ENCODE data around the gene PLA2G15.

The PLA2G15 gene

GRCh38 chr16:68232335-68232734, 12.8 kb upstream of the PLA2G15 start:
- H3K27ac ChIP-seq (ENCODE audit: low read depth, low read length) = no peak overlapping the region
- H3K79me2 ChIP-seq (ENCODE audit: insufficient read depth, low read length) = no peaks in the 10 kb centered on the region
- no peak overlapping the region for H3K9ac ChIP-seq (ENCODE audit: low read length)
- H3K36me3 ChIP-seq (ENCODE audit: low read length) = no peaks in the 10 kb centered on the region
- H3K9me2 ChIP-seq (replicated peaks; ENCODE audit: insufficient read depth, low read length) = no peaks in the 10 kb centered on the region
- no peaks in the 10 kb centered on the region for H3K9me3 ChIP-seq (ENCODE audit: insufficient read depth, low read length)
- no peak overlapping the region for H3K4me3 ChIP-seq (ENCODE audit: insufficient read depth, low read length, poor library complexity, severe bottlenecking)
- H3K27me3 ChIP-seq (ENCODE audit: low read length) = no peaks in the 10 kb centered on the region
- H3F3A ChIP-seq (ENCODE audit: insufficient read depth) = peaks cover 14% of the 10 kb centered on the region
- no peak overlapping the region for H3K4me2 ChIP-seq (ENCODE audit: low read depth, low read length, poor library complexity, severe bottlenecking)
- H4K20me1 ChIP-seq (ENCODE audit: low read depth, low read length) = no peaks in the 10 kb centered on the region
- TF ChIP-seq CTCF (IDR thresholded peaks at IDR 0.05; ENCODE audit: insufficient read depth, low read length, poor library complexity, severe bottlenecking) = no peak
- TF ChIP-seq EZH2phosphoT487 (conservative IDR thresholded peaks at IDR 0.05; ENCODE audit: low read length) = no peak
- no peak overlapping the region for H2AFZ ChIP-seq (ENCODE audit: low read depth, low read length, severe bottlenecking)

- Histone ChIP-seq H3K36me3 (ENCODE audit: low read length) (no peaks in the 10 kb centered on the region), H3K9me2 (replicated peaks; ENCODE audit: insufficient read depth, low read length) (no peaks in the 10 kb centered on the region), H3K27ac (ENCODE audit: low read depth, low read length) (no peak overlapping the region), H4K20me1 (ENCODE audit: low read depth, low read length) (no peaks in the 10 kb centered on the region), H3K4me2 (ENCODE audit: low read depth, low read length, poor library complexity, severe bottlenecking) (no peak overlapping the region), H3K79me2 (ENCODE audit: insufficient read depth, low read length) (no peaks in the 10 kb centered on the region), H3K9me3 (ENCODE audit: insufficient read depth, low read length) (no peaks in the 10 kb centered on the region), H3F3A (ENCODE audit: insufficient read depth) (peaks cover 7% of the 10 kb centered on the region; the same call in 1 of the 2 replicates), H2AFZ (ENCODE audit: low read depth, low read length, severe bottlenecking) (no peak overlapping the region), H3K4me3 (ENCODE audit: insufficient read depth, low read length, poor library complexity, severe bottlenecking) (no peak overlapping the region), H3K9ac (ENCODE audit: low read length) (no peak overlapping the region), H3K27me3 (ENCODE audit: low read length) (no peaks in the 10 kb centered on the region)
- TF ChIP-seq EZH2phosphoT487 (conservative IDR thresholded peaks at IDR 0.05; ENCODE audit: low read length) = no peak
Measured at GRCh38 chr16:68233085-68233834, 11.9 kb upstream of the PLA2G15 start.

- Histone ChIP-seq H3K9me3 (ENCODE audit: insufficient read depth, low read length) (no peaks in the 10 kb centered on the region), H3F3A (ENCODE audit: insufficient read depth) (peaks cover 7% of the 10 kb centered on the region; the same call in 1 of the 2 replicates), H3K36me3 (ENCODE audit: low read length) (no peaks in the 10 kb centered on the region), H3K9me2 (replicated peaks; ENCODE audit: insufficient read depth, low read length) (no peaks in the 10 kb centered on the region), H3K79me2 (ENCODE audit: insufficient read depth, low read length) (no peaks in the 10 kb centered on the region), H3K9ac (ENCODE audit: low read length) (no peak overlapping the region), H3K4me3 (ENCODE audit: insufficient read depth, low read length, poor library complexity, severe bottlenecking) (no peak overlapping the region), H3K4me2 (ENCODE audit: low read depth, low read length, poor library complexity, severe bottlenecking) (no peak overlapping the region), H3K27ac (ENCODE audit: low read depth, low read length) (no peak overlapping the region), H2AFZ (ENCODE audit: low read depth, low read length, severe bottlenecking) (no peak overlapping the region), H3K27me3 (ENCODE audit: low read length) (no peaks in the 10 kb centered on the region), H4K20me1 (ENCODE audit: low read depth, low read length) (no peaks in the 10 kb centered on the region)
- no peak for TF ChIP-seq CTCF (IDR thresholded peaks at IDR 0.05; ENCODE audit: insufficient read depth, low read length, poor library complexity, severe bottlenecking)
- TF ChIP-seq EZH2phosphoT487 (conservative IDR thresholded peaks at IDR 0.05; ENCODE audit: low read length) = no peak
Measured at GRCh38 chr16:68233835-68234187, 11.4 kb upstream of the PLA2G15 start.
